GM19043 (cell line): Measurements from ENCODE around the gene ZNF521.

Experiments
- ATAC-seq: cut with Tn5 transposase; IDR thresholded peaks from one replicate; pipeline ENCODE4 v1.9.1; 2021; ENCODE audit warnings: low read depth; ENCODE audit not compliant: unreplicated experiment

ZNF521 gene

DNA sequence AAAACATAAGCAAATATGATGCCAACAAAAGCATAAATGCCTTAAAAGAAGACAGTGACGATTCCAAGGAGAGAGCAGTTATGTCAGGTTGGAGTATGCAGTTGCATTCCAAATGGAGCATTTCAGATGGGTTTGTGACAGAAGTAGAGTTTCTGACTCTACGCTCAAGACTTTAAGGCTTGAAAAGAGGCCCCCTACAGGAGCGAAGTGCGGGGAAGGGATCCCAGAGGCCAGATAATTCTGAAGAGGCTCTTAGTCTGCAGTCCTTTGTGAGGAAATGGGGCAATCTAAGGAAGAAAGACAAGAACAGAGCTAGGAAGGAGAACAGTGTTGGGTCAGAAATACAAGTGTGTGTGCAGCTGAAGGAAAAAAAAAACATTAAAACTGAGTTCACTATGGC lies 95.5 kb downstream of the ZNF521 start:
- ATAC-seq, result no peak

- ATAC-seq, result no peak
Measured at GRCh38 chr18:25253779-25254178, 98.2 kb downstream of the ZNF521 start.

DNA sequence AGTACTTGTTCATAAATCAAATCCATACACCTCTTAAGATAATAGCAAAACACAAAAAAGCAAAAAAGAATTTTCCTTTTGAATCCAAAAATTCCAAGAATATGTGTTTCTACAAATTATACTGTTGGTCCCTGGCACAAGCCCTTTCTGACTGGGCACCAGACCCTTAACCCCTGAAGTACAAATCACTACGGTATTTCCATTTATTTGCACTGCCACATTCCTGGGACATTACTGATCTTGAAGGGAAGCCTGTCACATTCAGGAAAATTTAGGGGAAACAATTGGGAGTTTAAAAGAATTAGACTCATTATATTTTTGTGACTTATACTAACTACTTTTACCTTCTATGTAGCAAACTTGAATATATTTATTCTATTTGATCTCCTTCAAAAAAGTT lies 98.8 kb downstream of the ZNF521 start:
- ATAC-seq, result no peak

- ATAC-seq, result no peak
Measured at GRCh38 chr18:25251068-25251467, 100.9 kb downstream of the ZNF521 start.

- no peak for ATAC-seq
Measured at GRCh38 chr18:25250474-25250851, 101.5 kb downstream of the ZNF521 start.

DNA sequence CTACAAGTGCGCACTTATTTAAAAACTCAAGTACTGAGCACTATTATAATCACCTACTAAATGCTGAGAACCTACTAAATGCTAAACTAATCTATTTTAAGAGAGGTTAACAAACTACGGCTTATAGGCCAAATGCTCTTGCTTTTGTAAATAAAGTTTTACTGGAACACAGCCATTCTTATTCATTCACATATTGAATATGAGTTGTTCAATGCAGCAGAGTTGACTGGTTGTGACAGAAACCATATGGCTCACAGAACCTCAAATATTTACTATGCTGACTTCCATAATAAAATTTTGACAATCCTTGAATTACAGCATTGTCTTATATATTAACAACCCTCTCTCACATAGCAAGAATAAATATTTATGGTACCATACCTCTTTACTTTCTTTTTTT lies 103.2 kb downstream of the ZNF521 start:
- no peak for ATAC-seq

DNA sequence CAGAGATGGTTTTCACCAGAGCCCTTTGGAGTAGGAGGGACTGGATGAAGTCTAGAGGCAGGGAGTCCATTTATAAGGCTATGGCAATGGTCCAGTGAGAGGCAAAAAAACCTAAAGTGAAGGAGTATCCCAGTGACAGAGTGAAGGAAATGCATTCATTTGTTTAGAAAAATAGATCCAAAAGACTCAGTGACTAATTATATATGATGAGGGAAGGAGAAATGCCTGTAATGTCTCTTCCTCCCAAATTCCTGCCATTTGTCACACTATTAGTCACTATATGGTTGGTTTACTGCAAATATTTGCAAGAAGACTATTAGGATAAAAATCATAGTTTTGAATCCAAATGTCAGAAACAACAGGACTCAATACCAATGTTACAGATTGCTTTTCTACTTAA lies 104.2 kb downstream of the ZNF521 start:
- ATAC-seq, result no peak

DNA sequence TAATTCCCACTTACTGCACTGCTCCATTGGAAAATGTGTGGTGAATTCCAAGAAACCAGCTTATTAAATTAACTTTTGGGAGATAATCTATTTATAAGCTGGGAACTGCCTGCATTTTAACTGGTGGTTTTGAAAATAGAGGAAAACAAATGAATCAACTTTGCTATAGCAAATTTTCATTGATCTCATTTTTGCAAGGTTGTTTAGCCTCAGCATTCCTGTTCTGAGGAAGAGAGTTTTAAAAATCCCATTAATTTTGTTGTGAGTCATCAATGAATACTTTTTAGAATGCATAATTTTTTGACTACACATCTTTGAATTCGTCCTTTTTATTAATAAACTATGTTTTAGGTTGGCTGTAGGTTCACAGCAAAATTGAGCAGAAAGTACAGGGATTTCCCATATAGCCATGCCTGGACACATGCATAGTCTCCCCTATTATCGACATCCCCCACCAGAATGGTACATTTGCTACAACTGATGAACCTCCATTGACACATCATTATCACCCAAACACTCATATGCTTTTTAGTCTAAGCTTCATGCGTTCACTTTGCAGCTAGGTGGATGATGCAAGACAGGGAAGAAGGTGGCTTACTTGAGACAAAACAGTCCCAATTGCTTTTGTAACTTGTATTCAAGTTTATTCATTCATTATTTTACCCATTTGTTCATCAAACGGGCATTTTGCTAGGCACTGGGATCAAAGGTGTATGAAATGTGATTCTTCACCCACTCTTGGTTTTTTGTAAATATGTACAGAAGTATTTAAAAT lies 106.9 kb downstream of the ZNF521 start:
- no peak for ATAC-seq

DNA sequence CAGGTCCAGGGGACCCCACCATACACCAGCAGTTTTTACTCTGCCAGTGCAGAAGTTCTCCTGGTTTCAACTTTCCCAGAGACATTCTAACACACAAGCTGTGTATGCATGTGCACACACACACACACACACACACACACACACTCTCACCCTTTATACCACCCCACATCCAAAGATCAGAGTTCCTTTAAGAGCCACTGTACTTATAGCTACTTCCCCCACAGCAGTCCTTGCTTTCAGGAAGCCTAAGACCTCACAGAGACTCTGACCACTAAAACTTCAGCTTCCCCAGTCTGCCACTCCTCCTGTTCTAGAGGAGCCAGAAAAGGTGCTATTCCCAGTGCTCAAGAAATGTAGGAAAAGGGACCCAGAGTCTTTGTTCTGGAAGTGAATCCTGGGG lies 107.8 kb downstream of the ZNF521 start:
- no peak for ATAC-seq

- no peak for ATAC-seq
Measured at GRCh38 chr18:25243754-25244153, 108.2 kb downstream of the ZNF521 start.

GRCh38 chr18:25243257-25243656 lies 108.7 kb downstream of the ZNF521 start:
- no peak for ATAC-seq

GRCh38 chr18:25240420-25240770 lies 111.6 kb downstream of the ZNF521 start:
- no peak for ATAC-seq

DNA sequence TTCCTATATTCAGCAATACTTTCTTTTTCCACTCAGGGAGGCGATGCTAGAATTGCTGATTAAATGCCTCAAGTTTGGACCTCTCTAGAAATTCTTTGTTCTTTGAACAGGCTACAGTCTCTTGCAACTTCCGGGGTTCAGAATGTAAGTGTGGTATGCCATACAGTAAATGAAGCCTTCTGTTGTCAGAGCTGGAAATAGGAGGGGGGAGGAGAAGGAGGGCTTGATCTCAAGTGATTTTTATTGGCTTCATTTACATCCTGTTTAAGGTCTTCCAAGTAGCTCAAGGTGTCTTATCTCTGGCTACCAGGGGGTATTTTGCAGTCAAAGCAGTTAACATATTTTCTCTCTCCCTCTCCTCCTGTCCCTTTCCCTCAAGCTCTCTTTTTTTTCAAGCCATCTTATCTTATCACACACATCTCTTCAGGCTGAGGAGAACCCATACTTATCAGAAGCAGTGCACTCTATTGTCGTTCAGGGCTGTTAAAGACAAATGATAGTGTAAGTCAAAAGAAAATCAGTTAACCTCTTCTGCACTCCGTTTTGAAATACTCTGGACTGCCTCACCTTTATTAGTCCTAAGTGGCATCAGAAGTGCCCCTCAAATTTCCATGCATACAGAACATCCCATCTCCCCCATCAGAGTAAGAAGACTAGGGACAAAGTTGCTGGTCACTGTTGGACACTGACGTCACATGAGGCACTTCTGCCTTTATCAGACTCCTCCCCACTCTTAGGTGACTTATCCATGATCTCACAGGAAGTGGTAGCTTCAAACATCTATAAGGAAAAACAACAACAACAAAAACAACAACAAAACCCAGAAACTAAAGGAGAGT lies 112.2 kb downstream of the ZNF521 start:
- ATAC-seq, result no peak

- ATAC-seq, result no peak
Measured at GRCh38 chr18:25239151-25239550, 112.8 kb downstream of the ZNF521 start.

- ATAC-seq, result no peak
Measured at GRCh38 chr18:25237571-25238267, 114.2 kb downstream of the ZNF521 start.

GRCh38 chr18:25236736-25237135 lies 115.2 kb downstream of the ZNF521 start:
- no peak for ATAC-seq

GRCh38 chr18:25235401-25236042 lies 116.4 kb downstream of the ZNF521 start:
- no peak for ATAC-seq

- ATAC-seq, result no peak
Measured at GRCh38 chr18:25234740-25235345, 117.1 kb downstream of the ZNF521 start.

- no peak for ATAC-seq
Measured at GRCh38 chr18:25234322-25234639, 117.7 kb downstream of the ZNF521 start.

DNA sequence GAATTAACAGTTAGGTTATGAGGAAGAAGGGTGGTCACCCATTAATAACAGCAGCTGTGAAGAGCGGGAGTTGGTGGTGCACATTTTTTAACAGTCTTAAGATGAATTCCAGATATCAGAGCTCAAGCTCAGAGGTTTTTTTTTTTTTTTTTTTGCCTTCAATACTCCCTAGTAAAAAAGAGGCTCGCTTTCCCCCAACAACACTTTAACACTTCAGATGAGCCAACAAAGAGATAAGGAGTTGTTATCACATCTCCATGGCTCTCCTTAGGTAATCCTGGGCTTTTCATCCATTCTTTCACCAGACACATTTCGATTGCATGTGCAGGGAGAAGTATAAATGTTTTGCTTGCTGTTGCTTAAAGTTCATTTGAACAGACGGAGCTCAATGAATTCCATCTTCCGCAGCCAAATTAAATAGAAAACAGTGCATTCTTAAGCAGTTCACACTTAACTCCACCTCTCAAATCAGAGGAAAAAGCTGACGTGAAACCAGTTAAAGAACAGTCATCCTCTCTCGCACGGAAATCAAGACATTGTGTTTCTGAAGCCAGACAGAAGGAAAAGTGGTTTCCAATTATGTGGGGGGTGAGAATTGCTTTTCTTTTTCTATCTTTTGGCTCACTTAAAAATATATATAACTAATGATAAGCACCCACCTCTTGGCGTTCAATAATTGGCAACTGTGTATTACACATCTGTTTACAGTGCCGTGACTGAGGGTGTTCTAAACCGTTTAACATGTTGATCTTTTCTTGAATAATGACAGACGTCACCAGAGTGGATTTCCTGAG lies 118.2 kb downstream of the ZNF521 start:
- no peak for ATAC-seq
